ENCODE measurements around the gene TRIO. TPM values are rescaled to one million over a fixed set of nuclear protein-coding genes. Genes with fewer than 3 reads are reported as not detected.

TRIO gene
- total RNA-seq, 1 experiment from 2014 or later: 68.4 TPM

GRCh38 chr5:14222206-14222605, 79.1 kb downstream of the TRIO start:
- DNase-seq (ENCODE audit: low read depth, low spot score): no peak
- peaks cover 3% of the 10 kb centered on the region; the same call in 1 of the 2 replicates for H4K20me1 ChIP-seq (ENCODE audit: insufficient read depth)

More at GRCh38 chr5:14222206-14222605, 79.1 kb downstream of the TRIO start:
- H3K4me2 ChIP-seq (ENCODE audit: low read length): no peak overlapping the region
- TF ChIP-seq CEBPB (IDR thresholded peaks at IDR 0.05; ENCODE audit: low read depth) (no peak), CTCF (IDR thresholded peaks at IDR 0.05 in 2 of 3, conservative IDR thresholded peaks at IDR 0.05 in 1 of 3; ENCODE audit: borderline replicate concordance in 1 of 3, insufficient read depth in 1 of 3, low read depth in 2 of 3, low read length in 2 of 3) (no peak), EZH2phosphoT487 (IDR thresholded peaks at IDR 0.05; ENCODE audit: borderline replicate concordance) (no peak), EZH2 (IDR thresholded peaks at IDR 0.05) (no peak), JUND (IDR thresholded peaks at IDR 0.05) (no peak), POLR2A (IDR thresholded peaks at IDR 0.05; ENCODE audit: borderline replicate concordance, extremely low read depth, insufficient read depth, insufficient read length) (no peak), ZNF274 (IDR thresholded peaks at IDR 0.05; ENCODE audit: low read depth, low read length) (no peak), SRF (IDR thresholded peaks at IDR 0.05; ENCODE audit: low read depth) (no peak), ELF1 (IDR thresholded peaks at IDR 0.05; ENCODE audit: borderline replicate concordance, low read depth) (no peak), SIN3A (IDR thresholded peaks at IDR 0.05; ENCODE audit: low read depth) (no peak), RAD21 (IDR thresholded peaks at IDR 0.05; ENCODE audit: low read depth) (no peak), CBX3 (IDR thresholded peaks at IDR 0.05; ENCODE audit: low read depth) (no peak)
- TF ChIP-seq, protein P1, sequence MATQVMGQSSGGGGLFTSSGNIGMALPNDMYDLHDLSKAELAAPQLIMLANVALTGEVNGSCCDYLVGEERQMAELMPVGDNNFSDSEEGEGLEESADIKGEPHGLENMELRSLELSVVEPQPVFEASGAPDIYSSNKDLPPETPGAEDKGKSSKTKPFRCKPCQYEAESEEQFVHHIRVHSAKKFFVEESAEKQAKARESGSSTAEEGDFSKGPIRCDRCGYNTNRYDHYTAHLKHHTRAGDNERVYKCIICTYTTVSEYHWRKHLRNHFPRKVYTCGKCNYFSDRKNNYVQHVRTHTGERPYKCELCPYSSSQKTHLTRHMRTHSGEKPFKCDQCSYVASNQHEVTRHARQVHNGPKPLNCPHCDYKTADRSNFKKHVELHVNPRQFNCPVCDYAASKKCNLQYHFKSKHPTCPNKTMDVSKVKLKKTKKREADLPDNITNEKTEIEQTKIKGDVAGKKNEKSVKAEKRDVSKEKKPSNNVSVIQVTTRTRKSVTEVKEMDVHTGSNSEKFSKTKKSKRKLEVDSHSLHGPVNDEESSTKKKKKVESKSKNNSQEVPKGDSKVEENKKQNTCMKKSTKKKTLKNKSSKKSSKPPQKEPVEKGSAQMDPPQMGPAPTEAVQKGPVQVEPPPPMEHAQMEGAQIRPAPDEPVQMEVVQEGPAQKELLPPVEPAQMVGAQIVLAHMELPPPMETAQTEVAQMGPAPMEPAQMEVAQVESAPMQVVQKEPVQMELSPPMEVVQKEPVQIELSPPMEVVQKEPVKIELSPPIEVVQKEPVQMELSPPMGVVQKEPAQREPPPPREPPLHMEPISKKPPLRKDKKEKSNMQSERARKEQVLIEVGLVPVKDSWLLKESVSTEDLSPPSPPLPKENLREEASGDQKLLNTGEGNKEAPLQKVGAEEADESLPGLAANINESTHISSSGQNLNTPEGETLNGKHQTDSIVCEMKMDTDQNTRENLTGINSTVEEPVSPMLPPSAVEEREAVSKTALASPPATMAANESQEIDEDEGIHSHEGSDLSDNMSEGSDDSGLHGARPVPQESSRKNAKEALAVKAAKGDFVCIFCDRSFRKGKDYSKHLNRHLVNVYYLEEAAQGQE (IDR thresholded peaks at IDR 0.05; ENCODE audit: low read depth): no peak
- TF ChIP-seq, protein P2, sequence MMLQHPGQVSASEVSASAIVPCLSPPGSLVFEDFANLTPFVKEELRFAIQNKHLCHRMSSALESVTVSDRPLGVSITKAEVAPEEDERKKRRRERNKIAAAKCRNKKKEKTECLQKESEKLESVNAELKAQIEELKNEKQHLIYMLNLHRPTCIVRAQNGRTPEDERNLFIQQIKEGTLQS (IDR thresholded peaks at IDR 0.05): no peak
- ChIA-PET CTCF (no interaction called here), RAD21 (ENCODE audit: low non-redundant PET in 1 of 2, low total read pairs in 2 of 2, uncharacterized antibody in 2 of 2, unreplicated experiment in 2 of 2) (no interaction called here), POLR2A (no interaction called here)
- BruUV-seq (replicated peaks): no TSS peak
- intact Hi-C loops (cut with micrococcal nuclease): no loop called here
- no peak overlapping the region for H2AFZ ChIP-seq (ENCODE audit: low read depth, low read length, poor library complexity, severe bottlenecking)
- no peaks in the 10 kb centered on the region for H3K9me2 ChIP-seq (ENCODE audit: insufficient read depth)
- peaks cover 0 to 14% of the 10 kb centered on the region in 2 experiments; a peak in 2 of 4 replicates for H3K4me1 ChIP-seq (ENCODE audit: control insufficient read depth in 1 of 2, insufficient read depth in 2 of 2, low read length in 2 of 2)
- no peaks in the 10 kb centered on the region for H3K9me3 ChIP-seq (ENCODE audit: control insufficient read depth in 1 of 2, insufficient read depth in 1 of 2, low read depth in 1 of 2, low read length in 2 of 2)
- H3K9ac ChIP-seq (ENCODE audit: low read length): no peak overlapping the region
- H3K27ac ChIP-seq (ENCODE audit: low read depth, low read length): no peak overlapping the region
- H3K79me2 ChIP-seq (ENCODE audit: insufficient read depth, low read length): peaks cover 93% of the 10 kb centered on the region
- no peaks in the 10 kb centered on the region for H3K36me3 ChIP-seq (ENCODE audit: control insufficient read depth in 1 of 2, insufficient read depth in 2 of 2, low read length in 2 of 2)
- H3K4me3 ChIP-seq (replicated peaks in 1 of 2; ENCODE audit: low read depth in 1 of 2, low read length in 2 of 2): no peak overlapping the region
- H3K27me3 ChIP-seq (ENCODE audit: insufficient read depth, low read length): no peaks in the 10 kb centered on the region
- ATAC-seq: no peak

All from HCT116 (cell line).